ENCODE measurements around the gene EIF4A3.
A peak's percentile ranks its signal among the peaks of the same experiment; 100 is the strongest.

The EIF4A3 gene

DNA sequence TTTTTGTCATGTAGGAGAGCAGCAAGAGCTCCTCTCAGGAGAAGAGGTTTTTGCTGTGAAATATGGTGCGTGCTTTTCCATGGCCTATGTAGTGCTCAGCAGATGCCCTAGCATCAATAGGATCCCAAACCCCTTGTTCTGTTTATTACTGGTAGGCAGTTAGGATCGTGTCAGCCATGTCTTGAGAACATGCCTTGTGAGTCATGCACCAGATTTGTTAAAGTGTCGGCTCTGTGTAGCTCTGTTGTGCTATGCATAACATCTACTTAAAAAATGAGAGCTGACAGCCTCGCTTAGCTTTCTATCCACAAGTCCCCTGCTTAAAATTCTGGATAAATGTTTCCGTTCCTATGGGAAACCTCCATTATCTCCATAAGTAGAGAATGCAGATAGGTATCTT lies 4.4 kb upstream of the EIF4A3 start:
- ATAC-seq (ENCODE audit: insufficient read depth, low read depth) (no peak), DNase-seq (no peak)
- Histone ChIP-seq H3K27me3 (ENCODE audit: insufficient read depth, low read length, poor library complexity) (no peaks in the 10 kb centered on the region), H2AFZ (ENCODE audit: low read depth, low read length) (no peak overlapping the region), H3K4me3 (ENCODE audit: low read depth in 1 of 2, low read length in 2 of 2) (no peak overlapping the region), H4K20me1 (ENCODE audit: insufficient read depth, low read length) (peaks cover 6% of the 10 kb centered on the region; the same call in 1 of the 2 replicates), H3K9ac (ENCODE audit: low read depth, low read length) (no peak overlapping the region), H3K4me1 (ENCODE audit: insufficient read depth, low read length) (peaks cover 30% of the 10 kb centered on the region), H3K36me3 (ENCODE audit: insufficient read depth, low read length) (no peaks in the 10 kb centered on the region; the same call in 1 of the 2 replicates), H3K9me3 (ENCODE audit: insufficient read depth, low read length, severe bottlenecking) (peaks cover 7% of the 10 kb centered on the region), H3K79me2 (ENCODE audit: insufficient read depth, low read length) (peaks cover 22% of the 10 kb centered on the region), H3K4me2 (ENCODE audit: insufficient read depth, low read length) (no peak overlapping the region), H3K27ac (ENCODE audit: low read length) (no peak overlapping the region)
- TF ChIP-seq EZH2 (IDR thresholded peaks at IDR 0.05; ENCODE audit: borderline replicate concordance, low read depth, low read length, severe bottlenecking) = no peak
- TF ChIP-seq CTCF (IDR thresholded peaks at IDR 0.05; ENCODE audit: borderline replicate concordance, extremely low read depth, low read length, poor library complexity, severe bottlenecking) = no peak

DNA sequence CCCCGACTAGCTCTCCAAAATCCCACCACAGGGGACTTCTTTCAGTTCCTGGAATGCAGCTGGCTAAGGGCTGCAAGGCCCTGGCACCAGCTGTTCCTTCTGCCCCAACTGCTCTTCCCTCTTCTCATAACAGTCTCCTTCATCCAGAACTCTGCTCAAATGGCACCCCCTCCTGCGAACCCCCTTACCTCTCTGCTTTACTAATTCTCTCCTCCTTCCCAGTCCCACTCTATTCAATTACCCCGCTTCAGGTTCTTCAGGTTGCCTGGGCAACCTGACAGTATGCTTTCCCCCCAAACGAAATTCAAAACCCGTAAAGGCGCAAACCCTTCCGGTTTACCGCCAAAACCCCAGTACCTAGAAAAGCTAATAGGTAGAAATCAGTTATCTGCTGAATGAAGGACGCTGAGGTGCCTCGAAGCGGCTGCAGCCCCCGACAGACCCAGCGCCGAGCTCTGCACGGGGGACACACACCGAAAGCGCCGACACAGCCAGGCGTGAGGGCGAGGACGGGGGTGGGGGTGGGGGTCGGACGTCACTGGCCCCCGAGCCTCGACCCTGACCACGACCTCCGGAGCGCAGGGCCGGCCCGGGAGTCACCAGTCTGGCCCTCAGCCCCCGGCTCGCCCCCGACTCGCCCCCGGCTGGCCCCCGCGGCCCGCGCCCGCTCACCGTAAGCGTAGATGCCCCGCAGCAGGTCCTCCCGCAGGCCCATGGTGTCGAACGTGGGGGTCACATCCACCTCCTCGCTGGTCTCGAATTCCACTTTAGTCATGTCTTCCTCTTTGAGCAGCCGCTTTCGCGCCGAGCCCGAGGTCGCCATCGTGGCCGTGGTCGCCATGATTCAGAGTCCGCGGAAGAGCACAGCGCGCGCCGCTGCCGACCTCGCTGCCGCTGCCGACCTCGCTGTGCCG lies 550 bp downstream of the EIF4A3 start:
- DNase-seq = peak; percentile 31
- TF ChIP-seq EZH2 (IDR thresholded peaks at IDR 0.05; ENCODE audit: borderline replicate concordance, low read depth, low read length, severe bottlenecking) = no peak
- TF ChIP-seq CTCF (IDR thresholded peaks at IDR 0.05; ENCODE audit: borderline replicate concordance, extremely low read depth, low read length, poor library complexity, severe bottlenecking) = no peak
- H3K4me3 ChIP-seq (ENCODE audit: low read depth in 1 of 2, low read length in 2 of 2) = peak overlapping the region; percentile 74 to 91
- no peaks in the 10 kb centered on the region for H3K9me3 ChIP-seq (ENCODE audit: insufficient read depth, low read length, severe bottlenecking)
- ATAC-seq (ENCODE audit: insufficient read depth, low read depth) = peak; percentile 7; the same call in 1 of the 3 replicates
- peaks cover 44% of the 10 kb centered on the region for H3K36me3 ChIP-seq (ENCODE audit: insufficient read depth, low read length)
- peaks cover 49% of the 10 kb centered on the region for H4K20me1 ChIP-seq (ENCODE audit: insufficient read depth, low read length)
- H2AFZ ChIP-seq (ENCODE audit: low read depth, low read length) = peak overlapping the region; percentile 79
- peaks cover 70% of the 10 kb centered on the region for H3K79me2 ChIP-seq (ENCODE audit: insufficient read depth, low read length)
- H3K4me2 ChIP-seq (ENCODE audit: insufficient read depth, low read length) = peak overlapping the region; percentile 88
- H3K4me1 ChIP-seq (ENCODE audit: insufficient read depth, low read length) = peaks cover 52% of the 10 kb centered on the region
- no peaks in the 10 kb centered on the region for H3K27me3 ChIP-seq (ENCODE audit: insufficient read depth, low read length, poor library complexity)
- H3K27ac ChIP-seq (ENCODE audit: low read length) = peak overlapping the region; percentile 82
- H3K9ac ChIP-seq (ENCODE audit: low read depth, low read length) = peak overlapping the region; percentile 89

- Histone ChIP-seq H2AFZ (ENCODE audit: low read depth, low read length) (no peak overlapping the region), H3K36me3 (ENCODE audit: insufficient read depth, low read length) (peaks cover 54% of the 10 kb centered on the region), H3K79me2 (ENCODE audit: insufficient read depth, low read length) (peaks cover 70% of the 10 kb centered on the region), H3K27me3 (ENCODE audit: insufficient read depth, low read length, poor library complexity) (no peaks in the 10 kb centered on the region), H3K4me1 (ENCODE audit: insufficient read depth, low read length) (peaks cover 52% of the 10 kb centered on the region), H3K9me3 (ENCODE audit: insufficient read depth, low read length, severe bottlenecking) (no peaks in the 10 kb centered on the region), H3K4me3 (ENCODE audit: low read depth in 1 of 2, low read length in 2 of 2) (peak overlapping the region; percentile 74 to 91; a peak in 3 of 4 replicates), H3K27ac (ENCODE audit: low read length) (peak overlapping the region; percentile 82), H4K20me1 (ENCODE audit: insufficient read depth, low read length) (peaks cover 48% of the 10 kb centered on the region), H3K9ac (ENCODE audit: low read depth, low read length) (peak overlapping the region; percentile 89), H3K4me2 (ENCODE audit: insufficient read depth, low read length) (peak overlapping the region; percentile 88)
- ATAC-seq (ENCODE audit: insufficient read depth, low read depth) (no peak), DNase-seq (no peak)
- TF ChIP-seq EZH2 (IDR thresholded peaks at IDR 0.05; ENCODE audit: borderline replicate concordance, low read depth, low read length, severe bottlenecking) = no peak
- no peak for TF ChIP-seq CTCF (IDR thresholded peaks at IDR 0.05; ENCODE audit: borderline replicate concordance, extremely low read depth, low read length, poor library complexity, severe bottlenecking)
Observed at GRCh38 chr17:80145076-80146075, 1.6 kb downstream of the EIF4A3 start.

Data from DND-41 (cell line).